C4-2B (cell line): Measurements from ENCODE around the gene PRKCB.

Experiments used
- ZFX ChIP-seq: fragments of 450-650 bp; IDR thresholded peaks from 2 replicates; pipeline ENCODE4 v1.6.1; 2017
- TF ChIP-seq, protein P1 (sequence below): fragments of 450-650 bp; conservative IDR thresholded peaks from 2 replicates; pipeline ENCODE4 v1.5.1; 2017; ENCODE audit warnings: mild to moderate bottlenecking

DNA sequence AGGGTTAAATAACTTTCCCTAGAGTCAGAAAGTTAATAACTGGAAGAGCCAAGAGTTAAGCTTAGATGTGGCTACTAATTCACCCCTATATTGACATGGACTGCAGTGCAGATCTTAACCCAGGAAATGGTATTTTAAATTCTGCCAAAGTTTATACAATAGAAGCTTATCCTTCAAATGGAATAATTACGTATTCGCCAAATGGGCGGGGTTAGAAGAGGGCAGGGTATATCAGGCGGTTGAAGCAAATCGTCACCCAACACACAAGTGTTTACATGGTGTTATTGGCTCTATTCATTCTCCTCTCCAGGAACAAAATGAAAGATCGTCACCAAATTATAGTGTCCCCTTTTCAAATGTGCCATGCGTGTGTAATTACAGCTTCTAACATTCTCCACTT is 182.7 kb downstream of the PRKCB start:
- TF ChIP-seq, protein P1, sequence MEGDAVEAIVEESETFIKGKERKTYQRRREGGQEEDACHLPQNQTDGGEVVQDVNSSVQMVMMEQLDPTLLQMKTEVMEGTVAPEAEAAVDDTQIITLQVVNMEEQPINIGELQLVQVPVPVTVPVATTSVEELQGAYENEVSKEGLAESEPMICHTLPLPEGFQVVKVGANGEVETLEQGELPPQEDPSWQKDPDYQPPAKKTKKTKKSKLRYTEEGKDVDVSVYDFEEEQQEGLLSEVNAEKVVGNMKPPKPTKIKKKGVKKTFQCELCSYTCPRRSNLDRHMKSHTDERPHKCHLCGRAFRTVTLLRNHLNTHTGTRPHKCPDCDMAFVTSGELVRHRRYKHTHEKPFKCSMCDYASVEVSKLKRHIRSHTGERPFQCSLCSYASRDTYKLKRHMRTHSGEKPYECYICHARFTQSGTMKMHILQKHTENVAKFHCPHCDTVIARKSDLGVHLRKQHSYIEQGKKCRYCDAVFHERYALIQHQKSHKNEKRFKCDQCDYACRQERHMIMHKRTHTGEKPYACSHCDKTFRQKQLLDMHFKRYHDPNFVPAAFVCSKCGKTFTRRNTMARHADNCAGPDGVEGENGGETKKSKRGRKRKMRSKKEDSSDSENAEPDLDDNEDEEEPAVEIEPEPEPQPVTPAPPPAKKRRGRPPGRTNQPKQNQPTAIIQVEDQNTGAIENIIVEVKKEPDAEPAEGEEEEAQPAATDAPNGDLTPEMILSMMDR = no peak
- TF ChIP-seq ZFX = no peak
